ENCODE results near the gene CARS1.

CARS1 gene

GRCh38 chr11:2958251-2958650, 99.0 kb downstream of the CARS1 start:
- H3K4me1 Mint-ChIP-seq (ENCODE audit: low read depth): peaks cover 43% of the 10 kb centered on the region
- no peaks in the 10 kb centered on the region for H3K9me3 Mint-ChIP-seq
- intact Hi-C loops (cut with micrococcal nuclease): no loop called here
- H3K36me3 Mint-ChIP-seq (ENCODE audit: low read depth): peaks cover 97% of the 10 kb centered on the region
- no peak overlapping the region for H3K27ac Mint-ChIP-seq
- H3K4me3 Mint-ChIP-seq: no peak overlapping the region
- H3K27me3 Mint-ChIP-seq: no peaks in the 10 kb centered on the region

GRCh38 chr11:2955906-2956476, 101.2 kb downstream of the CARS1 start:
- Mint-ChIP-seq H3K4me3 (no peak overlapping the region), H3K4me1 (ENCODE audit: low read depth) (peaks cover 31% of the 10 kb centered on the region), H3K27ac (no peak overlapping the region), H3K36me3 (ENCODE audit: low read depth) (peaks cover 95% of the 10 kb centered on the region), H3K27me3 (no peaks in the 10 kb centered on the region), H3K9me3 (no peaks in the 10 kb centered on the region)
- intact Hi-C loops (cut with micrococcal nuclease): no loop called here

- no peak overlapping the region for H3K27ac Mint-ChIP-seq
- no peaks in the 10 kb centered on the region for H3K27me3 Mint-ChIP-seq
- no peaks in the 10 kb centered on the region for H3K9me3 Mint-ChIP-seq
- intact Hi-C loops (cut with micrococcal nuclease): no loop called here
- H3K4me3 Mint-ChIP-seq: no peak overlapping the region
- H3K36me3 Mint-ChIP-seq (ENCODE audit: low read depth): peaks cover 96% of the 10 kb centered on the region
- H3K4me1 Mint-ChIP-seq (ENCODE audit: low read depth): peaks cover 23% of the 10 kb centered on the region
These were observed 103.0 kb downstream of the CARS1 start for GRCh38 chr11:2954263-2954662.

GRCh38 chr11:2952290-2952689, 104.9 kb downstream of the CARS1 start:
- intact Hi-C loops (cut with micrococcal nuclease): no loop called here
- H3K27me3 Mint-ChIP-seq: no peaks in the 10 kb centered on the region
- H3K27ac Mint-ChIP-seq: no peak overlapping the region
- peaks cover 98% of the 10 kb centered on the region for H3K36me3 Mint-ChIP-seq (ENCODE audit: low read depth)
- no peaks in the 10 kb centered on the region for H3K9me3 Mint-ChIP-seq
- no peak overlapping the region for H3K4me3 Mint-ChIP-seq
- peaks cover 10% of the 10 kb centered on the region for H3K4me1 Mint-ChIP-seq (ENCODE audit: low read depth)

- Mint-ChIP-seq H3K9me3 (no peaks in the 10 kb centered on the region), H3K4me1 (ENCODE audit: low read depth) (peaks cover 16% of the 10 kb centered on the region), H3K27me3 (no peaks in the 10 kb centered on the region), H3K36me3 (ENCODE audit: low read depth) (peaks cover 98% of the 10 kb centered on the region), H3K4me3 (no peak overlapping the region), H3K27ac (no peak overlapping the region)
- intact Hi-C loops (cut with micrococcal nuclease): no loop called here
These were observed 105.8 kb downstream of the CARS1 start for GRCh38 chr11:2951231-2952110.
